ENCODE data around the gene PLD5. TPM values are rescaled to one million over a fixed set of nuclear protein-coding genes. Genes with fewer than 3 reads are reported as not detected.

PLD5 gene
- total and polyA plus RNA-seq, 2 of the 13 experiments (the other 11 are each of a cell fraction or from before 2014, with no cell fraction given): not detected

GRCh38 chr1:242525360-242525722 is 844 bp upstream of the PLD5 start:
- BruUV-seq (replicated peaks): no TSS peak
- WGBS (ENCODE audit: low lambda C conversion rate): 13% methylated on average over 8 of the region's 10 CpGs
- no peaks in the 10 kb centered on the region for H4K20me1 ChIP-seq (ENCODE audit: insufficient read depth, low read length)
- no peak for DNase-seq (ENCODE audit: low spot score)
- H3K9ac ChIP-seq (ENCODE audit: insufficient read depth, low read depth, low read length): no peak overlapping the region
- POLR2A ChIA-PET: no interaction called here
- ATAC-seq: no peak
- H3K9me3 ChIP-seq (ENCODE audit: low read length): no peaks in the 10 kb centered on the region
- 0 out of 2 replicates have a peak, but pooled peaks cover 5% of the 10 kb centered on the region for H3K4me1 ChIP-seq (ENCODE audit: insufficient read depth, low read length)
- peak overlapping the region; percentile 23; the same call in 1 of the 2 replicates for H3K4me2 ChIP-seq (ENCODE audit: low read depth, low read length)
- CTCF ChIA-PET (ENCODE audit: low intra/inter-chr PET ratio, low total read pairs): no interaction called here
- H3K4me3 ChIP-seq (replicated peaks in 1 of 3; ENCODE audit: insufficient read depth in 1 of 3, low read depth in 2 of 3, low read length in 3 of 3): peak overlapping the region in 1 of 3 experiments; percentile 43; a peak in 1 of 6 replicates
- no peaks in the 10 kb centered on the region for H3K36me3 ChIP-seq (replicated peaks in 1 of 2; ENCODE audit: control insufficient read depth in 1 of 2, insufficient read depth in 2 of 2, low read length in 2 of 2)
- in situ Hi-C loops (cut with HindIII; ENCODE audit: extremely low pct_ligation_motif_present, low pct_unique_long_range_greater_than_20kb) (no loop called here), intact Hi-C loops (cut with micrococcal nuclease; ENCODE audit: unreplicated experiment) (no loop called here)
- TF ChIP-seq NFIC (IDR thresholded peaks at IDR 0.05; ENCODE audit: low read length) (no peak), ZNF329 (CRISPR knock-in tag; IDR thresholded peaks at IDR 0.05; ENCODE audit: low read depth) (no peak), ZNF891 (CRISPR knock-in tag; IDR thresholded peaks at IDR 0.05) (no peak), NR1H2 (CRISPR knock-in tag; IDR thresholded peaks at IDR 0.05; ENCODE audit: borderline replicate concordance, low read depth) (no peak), HMGA1 (CRISPR knock-in tag; conservative IDR thresholded peaks at IDR 0.05) (no peak), HMG20A (CRISPR knock-in tag; IDR thresholded peaks at IDR 0.05; ENCODE audit: borderline replicate concordance) (no peak), ZC3H4 (CRISPR knock-in tag; IDR thresholded peaks at IDR 0.05; ENCODE audit: borderline replicate concordance) (no peak), ZNF205 (CRISPR knock-in tag; IDR thresholded peaks at IDR 0.05) (no peak), FOXP1 (IDR thresholded peaks at IDR 0.05) (no peak), FOXP1 (CRISPR knock-in tag; IDR thresholded peaks at IDR 0.05) (no peak), ATF7 (IDR thresholded peaks at IDR 0.05) (no peak), ATF7 (CRISPR knock-in tag; IDR thresholded peaks at IDR 0.05) (no peak), ZNF44 (CRISPR knock-in tag; IDR thresholded peaks at IDR 0.05) (no peak), ZNF775 (CRISPR knock-in tag; IDR thresholded peaks at IDR 0.05; ENCODE audit: borderline replicate concordance) (no peak), MAZ (IDR thresholded peaks at IDR 0.05; ENCODE audit: borderline replicate concordance, low read depth, low read length) (no peak), MAZ (CRISPR knock-in tag; IDR thresholded peaks at IDR 0.05; ENCODE audit: low read depth) (no peak), ZNF563 (CRISPR knock-in tag; IDR thresholded peaks at IDR 0.05) (no peak), NFYC (CRISPR knock-in tag; IDR thresholded peaks at IDR 0.05) (no peak), PHF21A (CRISPR knock-in tag; IDR thresholded peaks at IDR 0.05) (no peak)
- TF ChIP-seq, protein P1, sequence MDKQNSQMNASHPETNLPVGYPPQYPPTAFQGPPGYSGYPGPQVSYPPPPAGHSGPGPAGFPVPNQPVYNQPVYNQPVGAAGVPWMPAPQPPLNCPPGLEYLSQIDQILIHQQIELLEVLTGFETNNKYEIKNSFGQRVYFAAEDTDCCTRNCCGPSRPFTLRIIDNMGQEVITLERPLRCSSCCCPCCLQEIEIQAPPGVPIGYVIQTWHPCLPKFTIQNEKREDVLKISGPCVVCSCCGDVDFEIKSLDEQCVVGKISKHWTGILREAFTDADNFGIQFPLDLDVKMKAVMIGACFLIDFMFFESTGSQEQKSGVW (CRISPR knock-in tag; IDR thresholded peaks at IDR 0.05; ENCODE audit: borderline replicate concordance): no peak
- TF ChIP-seq, protein P2, sequence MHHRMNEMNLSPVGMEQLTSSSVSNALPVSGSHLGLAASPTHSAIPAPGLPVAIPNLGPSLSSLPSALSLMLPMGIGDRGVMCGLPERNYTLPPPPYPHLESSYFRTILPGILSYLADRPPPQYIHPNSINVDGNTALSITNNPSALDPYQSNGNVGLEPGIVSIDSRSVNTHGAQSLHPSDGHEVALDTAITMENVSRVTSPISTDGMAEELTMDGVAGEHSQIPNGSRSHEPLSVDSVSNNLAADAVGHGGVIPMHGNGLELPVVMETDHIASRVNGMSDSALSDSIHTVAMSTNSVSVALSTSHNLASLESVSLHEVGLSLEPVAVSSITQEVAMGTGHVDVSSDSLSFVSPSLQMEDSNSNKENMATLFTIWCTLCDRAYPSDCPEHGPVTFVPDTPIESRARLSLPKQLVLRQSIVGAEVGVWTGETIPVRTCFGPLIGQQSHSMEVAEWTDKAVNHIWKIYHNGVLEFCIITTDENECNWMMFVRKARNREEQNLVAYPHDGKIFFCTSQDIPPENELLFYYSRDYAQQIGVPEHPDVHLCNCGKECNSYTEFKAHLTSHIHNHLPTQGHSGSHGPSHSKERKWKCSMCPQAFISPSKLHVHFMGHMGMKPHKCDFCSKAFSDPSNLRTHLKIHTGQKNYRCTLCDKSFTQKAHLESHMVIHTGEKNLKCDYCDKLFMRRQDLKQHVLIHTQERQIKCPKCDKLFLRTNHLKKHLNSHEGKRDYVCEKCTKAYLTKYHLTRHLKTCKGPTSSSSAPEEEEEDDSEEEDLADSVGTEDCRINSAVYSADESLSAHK (CRISPR knock-in tag; IDR thresholded peaks at IDR 0.05; ENCODE audit: borderline replicate concordance): no peak
- TF ChIP-seq, protein P3, sequence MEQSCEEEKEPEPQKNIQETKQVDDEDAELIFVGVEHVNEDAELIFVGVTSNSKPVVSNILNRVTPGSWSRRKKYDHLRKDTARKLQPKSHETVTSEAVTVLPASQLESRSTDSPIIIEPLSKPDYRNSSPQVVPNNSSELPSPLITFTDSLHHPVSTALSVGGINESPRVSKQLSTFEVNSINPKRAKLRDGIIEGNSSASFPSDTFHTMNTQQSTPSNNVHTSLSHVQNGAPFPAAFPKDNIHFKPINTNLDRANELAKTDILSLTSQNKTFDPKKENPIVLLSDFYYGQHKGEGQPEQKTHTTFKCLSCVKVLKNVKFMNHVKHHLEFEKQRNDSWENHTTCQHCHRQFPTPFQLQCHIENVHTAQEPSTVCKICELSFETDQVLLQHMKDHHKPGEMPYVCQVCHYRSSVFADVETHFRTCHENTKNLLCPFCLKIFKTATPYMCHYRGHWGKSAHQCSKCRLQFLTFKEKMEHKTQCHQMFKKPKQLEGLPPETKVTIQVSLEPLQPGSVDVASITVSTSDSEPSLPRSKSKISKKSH (CRISPR knock-in tag; IDR thresholded peaks at IDR 0.05; ENCODE audit: borderline replicate concordance): no peak
- no peak overlapping the region for H2AFZ ChIP-seq (ENCODE audit: low read length)
- peaks cover 3 to 35% of the 10 kb centered on the region in 2 experiments; a peak in 4 of 5 replicates for H3K27me3 ChIP-seq (ENCODE audit: control insufficient read depth in 1 of 2, insufficient read depth in 2 of 2, low read length in 2 of 2)
- no peak for FAIRE-seq
- no peak overlapping the region for H3K27ac ChIP-seq (ENCODE audit: extremely low read length, insufficient read depth, low read length)
- no peaks in the 10 kb centered on the region for H3K79me2 ChIP-seq (ENCODE audit: insufficient read depth, low read length)
